AG09309 (cell line): ENCODE measurements around the gene ELP4.
"Not testable (repeated sequence)": the region's sequence is repeated elsewhere in the genome, so short reads cannot be mapped to it uniquely, and the experiment has no call there.

Experiments
- DNase-seq: peaks from one replicate; pipeline ENCODE4 v3.0.0-alpha.2; 2010; ENCODE audit warnings: low read depth
- H3K4me3 ChIP-seq: 2 replicates; pipeline ENCODE4 v1.5.1; 2011; ENCODE audit warnings: mild to moderate bottlenecking, low read depth, low read length, moderate library complexity; ENCODE audit not compliant: control insufficient read depth
- TF ChIP-seq, protein P1 (sequence below): IDR thresholded peaks from 2 replicates; pipeline ENCODE4 v1.5.1; 2011; ENCODE audit warnings: mild to moderate bottlenecking, low read depth, low read length, inconsistent platforms; ENCODE audit not compliant: insufficient read depth, control insufficient read depth; ENCODE audit errors: missing control alignments

ELP4 gene

DNA sequence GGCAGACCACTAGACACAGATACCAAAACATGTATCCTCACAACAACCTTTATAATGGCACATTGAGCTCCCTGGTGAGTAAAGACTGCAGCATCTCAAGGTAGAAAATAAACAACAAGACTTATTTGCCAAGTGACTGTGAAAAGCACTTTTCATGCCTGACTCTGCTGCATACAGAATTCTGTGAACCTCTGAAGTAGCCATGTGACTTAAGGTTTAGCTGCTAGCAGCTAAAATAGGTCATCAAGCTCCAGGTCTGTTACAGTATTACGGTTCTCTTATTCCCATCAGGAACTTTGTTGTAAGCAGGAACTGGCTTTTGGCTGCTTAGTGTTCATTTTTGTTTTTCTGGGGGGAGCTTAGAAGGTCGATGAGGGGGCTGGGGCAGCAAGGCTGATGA is 162.1 kb downstream of the ELP4 start:
- no peak for DNase-seq
- TF ChIP-seq, protein P1, sequence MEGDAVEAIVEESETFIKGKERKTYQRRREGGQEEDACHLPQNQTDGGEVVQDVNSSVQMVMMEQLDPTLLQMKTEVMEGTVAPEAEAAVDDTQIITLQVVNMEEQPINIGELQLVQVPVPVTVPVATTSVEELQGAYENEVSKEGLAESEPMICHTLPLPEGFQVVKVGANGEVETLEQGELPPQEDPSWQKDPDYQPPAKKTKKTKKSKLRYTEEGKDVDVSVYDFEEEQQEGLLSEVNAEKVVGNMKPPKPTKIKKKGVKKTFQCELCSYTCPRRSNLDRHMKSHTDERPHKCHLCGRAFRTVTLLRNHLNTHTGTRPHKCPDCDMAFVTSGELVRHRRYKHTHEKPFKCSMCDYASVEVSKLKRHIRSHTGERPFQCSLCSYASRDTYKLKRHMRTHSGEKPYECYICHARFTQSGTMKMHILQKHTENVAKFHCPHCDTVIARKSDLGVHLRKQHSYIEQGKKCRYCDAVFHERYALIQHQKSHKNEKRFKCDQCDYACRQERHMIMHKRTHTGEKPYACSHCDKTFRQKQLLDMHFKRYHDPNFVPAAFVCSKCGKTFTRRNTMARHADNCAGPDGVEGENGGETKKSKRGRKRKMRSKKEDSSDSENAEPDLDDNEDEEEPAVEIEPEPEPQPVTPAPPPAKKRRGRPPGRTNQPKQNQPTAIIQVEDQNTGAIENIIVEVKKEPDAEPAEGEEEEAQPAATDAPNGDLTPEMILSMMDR, result no peak
- H3K4me3 ChIP-seq, result no peak overlapping the region

DNA sequence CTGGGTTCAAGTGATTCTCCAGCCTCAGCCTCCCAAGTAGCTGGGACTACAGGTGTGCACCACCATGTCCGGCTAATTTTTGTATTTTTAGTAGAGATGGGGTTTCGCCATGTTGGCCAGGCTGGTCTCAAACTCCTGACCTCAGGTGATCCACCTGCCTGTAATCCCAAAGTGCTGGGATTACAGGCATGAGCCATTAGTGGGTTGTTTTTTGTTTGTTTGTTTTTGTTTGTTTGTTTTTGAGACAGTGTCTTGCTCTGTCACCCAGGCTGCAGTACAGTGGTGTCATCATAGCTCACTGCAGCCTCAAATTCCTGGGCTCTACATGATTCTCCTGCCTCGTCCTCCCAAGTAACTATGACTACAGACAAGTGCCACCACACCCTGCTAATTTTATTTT is 163.5 kb downstream of the ELP4 start:
- DNase-seq, H3K4me3 ChIP-seq: not testable (repeated sequence)

DNA sequence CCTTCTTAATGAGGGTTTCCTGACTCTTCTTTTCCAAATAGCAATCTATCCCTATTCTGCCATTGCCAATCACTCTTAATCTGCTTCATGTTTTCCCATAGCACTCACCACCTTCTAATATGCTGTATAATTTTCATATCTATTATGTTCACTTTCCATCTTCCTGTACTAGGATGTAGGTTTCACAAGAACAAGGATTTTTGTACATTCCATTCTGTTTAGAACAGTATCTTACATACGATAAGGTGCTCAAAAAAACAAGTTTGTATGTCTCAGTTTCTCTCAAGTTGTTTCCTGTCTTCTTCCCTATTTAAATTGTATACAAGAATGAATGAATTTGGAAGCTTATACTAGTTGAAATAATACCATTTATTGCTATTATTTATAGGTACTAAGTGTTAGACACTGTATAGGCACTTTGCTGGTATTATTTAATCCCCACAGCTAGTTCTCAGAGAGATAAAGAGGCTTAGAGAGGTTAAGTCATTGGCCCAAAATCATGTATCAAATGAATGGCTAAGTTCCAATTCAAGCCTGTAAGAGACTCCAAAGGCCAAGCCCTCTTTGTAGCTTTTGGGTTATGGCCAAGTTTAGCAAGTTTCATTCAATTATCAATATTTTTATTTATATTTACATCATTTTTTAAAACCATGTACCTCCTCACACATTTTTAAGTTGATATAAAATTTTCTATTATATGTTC is 166.9 kb downstream of the ELP4 start:
- H3K4me3 ChIP-seq, result no peak overlapping the region
- DNase-seq, result no peak
- TF ChIP-seq, protein P1, result no peak

DNA sequence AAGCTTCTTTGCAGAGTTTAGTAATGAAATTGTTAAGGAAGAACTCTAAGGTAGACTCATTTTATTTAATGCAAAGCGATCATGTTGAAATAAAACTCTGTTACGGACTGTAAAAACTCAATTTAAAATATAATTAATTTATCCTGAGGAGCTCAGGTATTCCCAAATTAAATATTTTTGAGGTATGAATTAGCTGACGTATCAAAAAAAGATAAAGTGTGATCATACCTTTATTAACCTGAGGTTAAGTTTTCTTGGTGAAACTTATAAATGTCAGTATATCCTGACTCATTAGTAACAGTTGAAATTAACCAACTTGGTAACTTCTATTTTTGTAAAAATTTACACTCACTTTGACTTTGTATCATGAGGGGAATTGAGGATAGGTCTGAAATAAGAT is 171.2 kb downstream of the ELP4 start:
- TF ChIP-seq, protein P1, result no peak
- no peak overlapping the region for H3K4me3 ChIP-seq
- no peak for DNase-seq

DNA sequence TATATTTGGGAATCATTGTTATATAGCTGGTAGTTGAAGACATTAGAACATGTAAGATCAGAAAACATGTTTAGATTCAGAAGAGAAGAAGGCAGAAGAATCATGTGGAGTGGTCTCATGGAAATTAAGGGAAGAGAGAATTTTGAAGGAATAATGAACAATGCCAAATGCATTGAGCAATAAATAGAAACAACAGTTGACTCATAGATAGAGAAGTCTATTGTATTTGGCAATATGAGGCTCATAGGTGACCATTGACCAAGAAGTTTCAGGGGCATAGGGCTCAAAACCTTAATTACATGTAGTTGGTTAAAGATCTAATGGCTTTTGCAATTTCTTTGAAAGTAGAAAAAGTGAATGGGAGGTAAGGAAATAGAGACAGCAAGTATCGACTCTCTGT is 177.7 kb downstream of the ELP4 start:
- TF ChIP-seq, protein P1, result no peak
- H3K4me3 ChIP-seq, result no peak overlapping the region
- no peak for DNase-seq

DNA sequence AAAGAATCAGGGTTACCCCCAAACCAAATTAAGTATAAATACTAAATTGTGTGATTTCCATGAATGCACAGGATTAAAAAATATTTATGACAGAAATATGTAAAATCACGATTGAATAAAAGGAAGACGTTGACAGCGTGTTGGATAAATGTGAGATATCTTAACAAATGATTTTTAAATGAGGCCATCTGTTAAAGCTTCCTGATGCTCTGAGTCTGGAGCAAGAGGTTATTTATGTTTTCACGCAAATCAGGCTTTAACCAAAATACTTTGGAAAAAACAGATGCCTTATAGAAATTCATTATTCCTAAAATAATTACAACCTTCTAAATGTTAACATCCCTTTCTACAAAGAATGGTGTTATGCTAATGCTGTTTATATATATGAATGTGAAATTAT is 178.3 kb downstream of the ELP4 start:
- no peak for DNase-seq
- TF ChIP-seq, protein P1, result no peak

DNA sequence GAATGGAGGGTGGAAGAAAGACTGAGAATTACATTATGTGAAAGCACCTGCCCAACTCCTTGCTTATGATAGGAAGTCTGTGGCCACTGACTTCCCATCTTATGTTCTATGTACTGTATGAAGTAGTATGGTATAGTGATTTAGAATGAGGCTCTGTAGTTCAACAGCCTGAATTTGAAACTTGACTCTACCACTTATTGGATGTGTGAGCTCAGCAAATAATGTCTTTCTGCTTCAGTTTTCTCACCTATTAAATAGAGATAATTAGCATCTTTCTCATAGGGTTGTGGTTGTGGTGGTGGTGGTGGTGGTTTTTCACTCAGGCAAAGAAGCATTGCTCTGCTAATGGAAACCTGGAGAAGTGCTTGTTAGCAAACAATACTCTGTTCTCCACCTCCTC is 180.0 kb downstream of the ELP4 start:
- DNase-seq, result no peak
- TF ChIP-seq, protein P1, result no peak

More for the DNA sequence above, 178.3 kb downstream of the ELP4 start:
- H3K4me3 ChIP-seq, result no peak overlapping the region

More for the DNA sequence above, 180.0 kb downstream of the ELP4 start:
- H3K4me3 ChIP-seq, result no peak overlapping the region
